IPS DF 4.7 (cell line): Measurements from ENCODE around the gene TBC1D17.

ENCODE experiments used
- DNase-seq: peaks from one replicate; pipeline ENCODE4 v3.0.0-alpha.2; 2013; ENCODE audit warnings: low spot score; ENCODE audit errors: extremely low read depth

The TBC1D17 gene

DNA sequence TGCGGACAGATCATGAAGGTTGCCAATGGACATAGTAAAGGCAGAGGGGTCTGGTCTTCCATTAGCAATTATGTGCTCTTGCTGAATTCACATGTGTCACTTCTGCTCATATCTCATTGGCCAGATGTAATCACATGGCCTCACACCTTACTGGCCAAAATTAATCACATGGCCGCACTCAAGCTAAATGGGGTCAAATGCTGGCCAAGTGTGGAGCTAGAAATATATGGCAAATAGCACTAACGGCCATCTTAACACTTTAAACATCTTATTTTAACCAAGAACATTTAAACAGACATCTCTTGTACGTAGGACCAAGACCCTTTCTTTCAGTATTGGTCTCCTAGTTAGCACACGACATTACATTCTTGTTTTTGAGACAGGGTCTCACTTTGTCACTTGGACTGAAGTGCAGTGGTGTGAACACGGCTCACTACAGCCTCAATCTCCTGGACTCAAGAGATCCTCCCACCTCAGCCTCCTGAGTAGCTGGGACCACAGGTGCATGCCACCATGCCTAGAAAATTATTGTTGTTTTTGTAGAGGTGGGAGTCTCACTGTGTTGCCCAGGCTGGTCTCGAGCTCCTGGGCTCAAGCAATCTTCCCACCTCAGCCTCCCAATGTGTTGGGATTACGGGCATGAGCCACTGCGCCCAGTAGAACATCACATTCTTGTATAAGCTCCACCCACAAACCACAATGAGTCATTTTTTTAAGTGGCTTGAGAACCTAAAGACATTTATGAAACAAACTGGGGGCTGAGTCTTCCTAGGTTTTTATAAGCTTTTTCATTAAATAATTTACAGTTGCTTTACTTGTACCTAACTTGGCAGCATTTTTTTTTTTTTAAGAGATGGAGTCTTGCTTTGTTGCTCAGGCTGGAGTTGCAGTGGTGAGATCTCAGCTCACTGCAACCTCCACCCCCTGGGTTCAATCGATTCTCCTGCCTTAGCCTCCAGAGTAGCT is 29.5 kb upstream of the TBC1D17 start:
- DNase-seq = no peak

DNA sequence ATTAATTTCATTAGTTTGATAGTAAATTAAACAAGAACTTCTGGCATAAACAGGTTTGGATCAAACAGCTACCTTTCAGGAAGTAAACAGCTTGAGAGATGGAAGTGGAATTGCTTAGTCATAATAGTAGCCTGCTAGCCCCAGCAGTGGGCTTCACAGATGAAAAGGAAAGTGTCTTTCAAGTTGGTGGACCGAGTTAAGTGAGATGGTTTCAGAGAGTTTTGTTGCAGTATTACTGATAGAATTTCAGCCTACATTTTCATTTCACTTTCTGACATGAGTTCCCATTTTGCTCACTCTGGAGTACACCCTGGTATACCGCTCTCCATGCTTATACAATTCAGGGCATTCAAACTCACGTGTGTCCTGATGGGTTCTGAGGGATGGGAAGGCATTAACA is 28.6 kb upstream of the TBC1D17 start:
- DNase-seq = no peak

DNA sequence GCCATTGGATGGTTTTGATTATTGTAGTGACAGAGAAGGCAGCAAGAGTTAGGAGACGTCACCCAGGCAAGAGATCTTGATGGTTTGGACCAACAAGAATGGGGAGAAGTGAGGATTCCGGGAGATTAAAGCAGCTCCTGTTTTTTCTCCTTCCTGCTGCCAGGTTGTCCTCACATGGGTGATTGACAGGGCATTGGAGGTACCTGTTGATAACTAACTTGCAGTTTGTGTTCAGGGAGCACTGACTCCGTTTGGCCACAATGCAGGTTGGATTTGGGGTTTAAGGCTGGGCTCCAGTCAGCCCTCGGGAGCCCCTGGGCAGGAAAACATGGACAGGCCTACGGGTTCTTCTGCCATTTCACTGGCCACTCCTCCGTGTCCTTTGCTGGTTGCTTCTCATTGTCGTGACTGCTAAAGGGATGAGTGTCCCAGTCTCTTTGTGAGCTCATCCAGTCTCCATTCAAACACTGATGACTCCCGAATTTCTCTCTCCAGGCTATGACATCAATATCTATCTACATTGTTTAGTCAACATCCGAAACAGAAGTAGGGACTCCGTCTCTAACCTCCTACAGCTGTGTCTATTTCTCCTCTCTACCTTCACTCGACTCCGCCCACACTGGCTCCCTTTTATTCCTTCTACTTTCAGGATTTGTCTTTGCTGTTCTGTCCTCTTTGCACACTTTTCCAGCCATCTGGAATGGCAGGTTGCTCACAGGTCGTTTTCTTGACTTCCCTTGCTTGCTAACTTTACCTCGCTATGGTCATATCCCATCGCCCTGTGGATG is 27.9 kb upstream of the TBC1D17 start:
- DNase-seq = no peak

DNA sequence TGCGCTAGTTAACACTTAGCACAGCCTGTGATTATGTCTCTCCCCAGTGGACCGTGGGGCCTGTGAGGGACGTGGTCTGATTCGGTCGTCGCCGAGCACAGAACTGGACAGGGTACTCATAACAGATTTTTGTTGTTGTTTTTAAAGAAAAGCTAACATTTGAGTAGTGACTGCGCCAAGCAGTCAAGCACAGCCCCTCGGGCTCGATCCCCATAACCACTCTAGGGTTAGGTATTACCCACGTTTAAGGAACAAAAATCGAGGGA is 27.3 kb upstream of the TBC1D17 start:
- no peak for DNase-seq

DNA sequence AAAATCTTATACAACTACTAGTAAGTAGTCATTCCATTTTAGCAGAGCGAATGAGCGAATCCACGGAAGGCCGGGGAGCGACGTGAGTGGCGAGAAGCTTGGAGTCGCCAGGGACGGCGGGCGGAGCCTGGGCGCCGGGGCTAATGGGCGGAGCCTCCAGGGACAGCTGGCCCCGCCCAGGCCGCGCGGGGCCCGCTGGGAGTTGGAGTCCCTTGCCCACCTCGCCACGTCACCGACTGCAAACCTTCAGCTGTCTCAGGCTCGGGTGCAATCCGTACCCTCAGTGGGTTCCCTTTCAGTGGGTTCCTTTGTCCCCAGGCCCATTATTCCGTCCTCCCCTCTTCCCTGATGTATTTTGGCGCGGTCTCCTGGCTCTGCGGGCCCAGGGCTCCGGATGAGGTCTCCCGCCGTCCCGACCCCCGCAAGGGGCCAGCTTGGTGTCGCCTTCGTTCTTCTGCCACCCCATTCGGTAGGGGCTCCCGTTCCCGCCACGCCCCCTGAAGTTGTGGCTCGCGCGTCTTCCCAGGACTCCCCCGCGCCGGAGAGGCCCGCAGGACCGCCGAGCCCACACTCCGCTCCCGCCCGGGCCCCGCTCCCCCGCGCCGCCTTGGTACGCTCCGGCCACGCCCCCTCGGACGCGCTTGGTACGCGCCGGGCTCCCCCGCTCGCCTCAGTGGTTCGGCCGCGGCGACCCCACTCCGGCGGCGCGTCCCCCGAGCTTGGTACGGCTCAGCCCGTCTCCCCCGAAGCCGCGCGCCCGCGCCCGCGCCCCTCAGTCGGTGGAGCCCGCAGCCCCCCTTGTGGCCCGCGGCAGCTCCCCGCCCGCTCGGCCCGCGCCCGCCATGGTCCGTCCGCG is 26.8 kb upstream of the TBC1D17 start, which contains the start of gene PTOV1:
TSS of gene PTOV1 (plus strand) at position 673 of the 856 bp plus-strand sequence.
- peak; percentile 49 for DNase-seq

DNA sequence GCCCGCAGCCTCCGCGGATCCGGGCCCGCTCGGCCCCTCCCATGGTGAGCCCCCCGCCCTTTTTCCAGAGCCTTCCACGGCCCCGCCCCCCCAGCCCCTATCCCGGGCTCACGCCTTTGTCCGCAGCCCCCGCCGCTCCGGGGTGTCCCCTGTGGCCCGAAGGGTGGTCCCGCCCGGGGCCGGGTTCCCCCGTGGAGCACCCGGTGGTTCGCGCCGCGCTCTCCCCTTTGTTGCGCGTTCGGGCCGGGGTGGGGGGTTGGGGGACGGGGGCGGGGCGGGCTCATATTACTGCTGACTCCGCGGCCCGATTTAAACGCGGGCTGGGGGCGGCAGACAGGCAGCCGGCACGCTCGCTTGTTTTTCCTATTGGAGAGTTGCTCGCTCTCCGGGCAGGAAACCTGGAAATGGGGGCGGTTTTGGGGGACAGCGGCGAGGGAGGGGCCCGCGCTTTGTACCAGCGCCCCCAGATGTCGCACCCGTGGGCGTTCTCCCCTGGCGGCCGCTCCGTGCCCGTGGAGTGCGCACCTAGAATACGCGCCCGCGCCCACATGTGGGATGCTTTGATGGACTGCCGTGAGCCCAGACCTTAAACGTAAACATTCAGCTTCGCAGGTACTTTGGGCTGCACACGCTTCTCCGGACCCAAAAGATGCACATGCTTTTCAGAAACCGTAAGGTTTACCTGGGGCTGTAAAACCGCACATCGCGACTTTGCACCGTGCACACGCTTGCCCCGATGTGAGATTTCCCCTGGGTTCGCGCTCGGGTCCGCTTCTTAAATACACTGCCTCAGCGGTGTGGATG is 25.8 kb upstream of the TBC1D17 start:
- no peak for DNase-seq

DNA sequence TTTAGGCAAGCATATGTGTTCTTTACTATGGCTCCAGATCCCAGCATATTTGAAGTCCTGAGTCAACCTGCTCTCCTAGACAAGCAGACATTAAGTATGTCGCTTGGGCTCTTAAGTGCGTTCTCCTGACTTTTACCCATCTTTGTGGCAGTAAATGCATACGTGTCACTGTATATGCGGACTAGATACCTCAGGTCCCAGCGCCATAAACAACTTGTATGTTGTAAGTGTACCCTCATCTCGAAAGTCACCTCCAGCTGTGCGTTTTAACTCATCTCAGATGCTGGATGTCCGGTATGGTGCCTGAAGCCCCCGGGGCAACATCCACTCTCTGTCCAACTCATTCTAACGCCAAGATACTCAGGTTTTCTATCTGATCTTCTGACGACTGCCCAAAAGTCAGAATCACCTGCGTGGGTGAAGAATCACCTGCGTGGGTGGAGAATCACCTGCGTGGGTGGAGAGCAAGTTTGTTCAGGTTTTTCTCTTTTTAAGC is 24.8 kb upstream of the TBC1D17 start:
- DNase-seq = no peak

DNA sequence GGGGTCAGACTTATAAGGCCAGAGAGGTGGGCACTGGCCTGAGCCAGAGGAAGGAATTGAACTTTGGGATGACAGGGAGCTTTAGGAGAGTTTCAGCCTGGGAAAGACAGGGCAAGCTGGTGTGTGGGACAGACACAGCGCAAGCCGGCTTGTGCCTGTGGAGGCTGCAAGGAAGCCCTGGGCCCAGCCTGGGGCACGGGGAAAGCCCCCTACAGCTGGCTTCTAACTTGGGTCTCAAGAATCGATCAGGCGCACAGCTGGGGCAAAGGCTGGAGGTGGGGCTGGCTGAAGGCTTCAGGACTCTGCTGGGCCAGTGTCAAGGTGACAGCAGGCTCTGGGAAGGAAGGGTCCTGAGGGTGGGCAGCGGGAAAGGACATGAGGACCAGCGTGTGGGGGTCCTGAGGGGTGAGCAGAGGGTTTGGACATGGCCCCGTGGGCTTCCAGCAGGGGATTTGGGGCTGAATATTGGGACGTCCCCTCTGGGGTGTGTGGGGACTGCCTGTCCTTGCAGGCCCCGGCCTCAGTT is 23.6 kb upstream of the TBC1D17 start:
- DNase-seq = no peak

DNA sequence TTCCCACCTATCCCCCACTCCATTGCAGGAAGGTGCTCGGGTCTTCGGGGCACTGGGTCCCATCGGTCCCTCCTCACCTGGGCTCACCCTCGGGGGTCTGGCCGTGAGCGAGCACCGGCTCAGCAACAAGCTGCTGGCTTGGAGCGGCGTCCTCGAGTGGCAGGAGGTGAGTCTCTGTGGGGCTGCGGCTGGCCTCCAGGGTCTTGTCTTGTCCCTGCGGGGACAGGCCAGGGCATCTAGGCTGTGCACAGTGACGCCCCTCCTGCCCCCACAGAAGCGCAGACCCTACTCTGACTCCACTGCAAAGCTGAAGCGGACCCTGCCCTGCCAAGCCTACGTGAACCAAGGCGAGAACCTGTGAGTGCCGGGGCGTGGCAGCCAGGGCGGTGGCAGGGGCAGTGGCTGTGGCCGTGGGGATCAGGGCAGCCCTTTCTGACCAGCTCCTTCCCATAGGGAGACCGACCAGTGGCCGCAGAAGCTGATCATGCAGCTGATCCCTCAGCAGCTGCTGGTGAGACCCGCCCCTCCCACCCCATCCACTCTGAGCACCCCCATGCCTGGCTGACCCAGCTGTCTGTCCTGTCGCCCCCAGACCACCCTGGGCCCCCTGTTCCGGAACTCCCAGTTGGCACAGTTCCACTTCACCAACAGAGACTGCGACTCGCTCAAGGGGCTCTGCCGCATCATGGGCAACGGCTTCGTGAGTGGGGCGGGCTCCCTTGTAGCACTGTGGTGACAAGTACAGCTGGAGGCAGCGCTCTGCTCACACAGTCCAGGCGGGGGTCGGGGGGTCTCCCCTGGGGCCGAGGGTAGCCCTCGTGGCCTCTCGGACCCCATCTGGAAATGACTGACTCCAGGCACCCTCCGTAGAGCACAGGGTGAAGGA is 22.9 kb upstream of the TBC1D17 start:
- no peak for DNase-seq

DNA sequence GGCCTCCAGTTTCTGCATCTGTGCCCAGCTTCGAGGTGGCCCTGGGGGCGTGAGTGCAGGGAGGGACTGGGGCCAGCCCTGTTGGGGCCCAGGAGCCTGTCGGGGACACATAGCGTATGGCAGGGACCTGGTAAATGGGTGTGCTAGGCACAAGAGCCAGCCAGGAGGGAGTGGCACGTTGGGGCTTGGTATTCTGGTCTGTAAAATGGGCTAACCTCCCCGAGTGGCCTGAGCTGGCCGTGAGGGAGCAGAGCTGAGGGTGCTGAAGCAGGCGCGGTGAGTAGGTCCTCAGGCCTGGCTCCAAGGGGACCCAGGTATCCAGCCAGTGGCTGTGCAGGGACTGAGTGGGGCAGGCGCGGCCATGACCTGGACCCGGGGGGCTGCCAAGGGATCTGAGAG is 22.2 kb upstream of the TBC1D17 start:
- DNase-seq = no peak

DNA sequence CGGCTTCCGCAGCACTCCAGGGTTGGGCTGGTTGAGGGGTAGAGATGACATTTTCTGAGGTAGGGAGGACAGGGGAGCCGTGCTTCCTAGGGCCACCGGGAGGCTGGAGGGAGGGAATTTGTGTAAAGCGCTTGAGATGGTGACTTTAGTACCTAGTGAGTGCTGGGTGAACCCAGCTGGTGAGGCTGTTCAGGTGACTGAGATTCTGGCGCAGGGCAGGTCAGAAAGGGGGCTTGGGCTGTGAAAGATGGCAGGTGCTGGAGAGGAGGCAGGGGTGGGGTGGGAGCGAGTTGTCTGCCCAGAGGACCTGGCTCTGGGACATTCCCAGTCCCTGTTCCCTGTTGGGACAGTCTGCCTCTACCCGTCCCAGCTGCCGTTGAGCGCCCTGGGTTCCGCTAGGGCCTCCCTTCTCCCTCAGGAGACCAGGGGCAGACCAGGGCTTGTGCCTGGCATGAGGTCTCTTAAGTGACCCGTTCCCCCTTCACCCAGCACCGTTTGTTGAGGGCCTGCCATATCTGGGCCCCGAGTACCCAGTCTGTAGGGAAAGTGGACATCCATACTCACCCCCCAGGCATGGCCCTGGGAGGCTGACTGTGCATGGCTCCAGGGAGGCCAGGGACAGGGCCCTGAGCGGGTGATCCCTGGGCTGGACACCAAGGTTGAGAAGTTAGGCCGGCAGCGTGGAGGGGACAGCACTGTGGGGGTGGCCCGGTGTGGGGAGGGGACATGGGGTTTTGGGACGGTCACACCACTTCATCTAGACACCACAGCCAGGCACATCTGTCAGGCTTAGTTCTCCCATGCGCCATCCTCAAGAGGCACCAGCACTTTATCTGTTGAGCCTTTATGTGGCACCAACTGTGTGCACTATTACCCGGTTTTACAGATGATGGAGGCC is 21.6 kb upstream of the TBC1D17 start:
- no peak for DNase-seq

DNA sequence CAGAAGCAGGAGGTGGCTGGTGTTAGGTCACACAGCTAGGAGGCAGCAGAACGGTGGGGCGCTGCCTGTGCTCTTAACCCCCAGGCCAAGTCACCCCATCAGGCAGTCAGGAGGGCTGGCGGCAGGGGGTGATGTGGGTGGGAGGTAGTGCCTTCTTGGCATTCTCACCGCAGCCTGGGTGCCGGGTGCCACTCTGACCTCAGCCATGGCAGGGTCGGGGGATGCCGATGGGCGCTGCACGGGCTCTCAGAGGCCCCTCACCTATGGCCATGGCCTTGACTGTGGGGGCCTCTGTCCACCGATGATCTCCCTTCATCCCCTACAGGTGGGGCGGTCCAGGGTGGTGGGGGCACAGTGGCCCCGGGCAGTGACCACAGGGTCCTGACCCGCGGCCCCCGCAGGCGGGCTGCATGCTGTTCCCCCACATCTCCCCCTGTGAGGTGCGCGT is 20.9 kb upstream of the TBC1D17 start:
- DNase-seq = no peak

DNA sequence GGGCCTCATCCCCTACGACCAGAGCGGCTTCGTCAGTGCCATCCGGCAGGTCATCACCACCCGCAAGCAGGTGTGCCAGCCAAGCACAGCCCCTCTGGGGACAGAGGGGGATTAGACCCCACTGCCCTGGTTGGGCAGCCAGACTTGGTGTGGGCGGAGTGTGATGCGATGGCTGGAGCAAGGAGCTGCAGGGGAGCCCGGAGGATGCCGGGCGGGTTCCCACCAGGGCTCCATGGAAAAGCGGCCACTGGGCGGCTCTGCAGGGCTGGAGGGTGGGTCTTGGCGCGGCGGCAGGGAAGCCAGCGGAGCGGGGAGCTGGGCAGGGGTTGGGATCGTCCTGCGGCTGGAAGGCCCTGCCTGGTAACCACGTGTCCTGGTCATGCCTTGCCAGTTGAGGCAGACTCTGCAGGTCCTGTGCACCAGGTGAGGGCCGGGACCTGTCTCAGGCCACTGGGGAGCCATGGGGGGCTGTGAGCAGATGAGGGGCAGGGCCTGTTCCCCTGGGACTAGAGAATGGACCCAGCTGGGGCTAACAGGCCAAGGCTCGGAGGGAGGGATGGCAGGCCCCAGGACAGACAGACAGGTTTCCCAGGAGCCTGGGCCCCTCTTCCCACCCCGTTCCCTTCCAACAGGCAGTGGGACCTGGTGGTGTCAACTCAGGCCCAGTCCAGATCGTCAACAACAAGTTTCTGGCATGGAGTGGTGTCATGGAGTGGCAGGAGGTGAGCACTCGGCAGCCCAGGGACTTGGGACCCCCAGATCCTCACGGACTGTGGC is 20.3 kb upstream of the TBC1D17 start:
- DNase-seq = no peak

DNA sequence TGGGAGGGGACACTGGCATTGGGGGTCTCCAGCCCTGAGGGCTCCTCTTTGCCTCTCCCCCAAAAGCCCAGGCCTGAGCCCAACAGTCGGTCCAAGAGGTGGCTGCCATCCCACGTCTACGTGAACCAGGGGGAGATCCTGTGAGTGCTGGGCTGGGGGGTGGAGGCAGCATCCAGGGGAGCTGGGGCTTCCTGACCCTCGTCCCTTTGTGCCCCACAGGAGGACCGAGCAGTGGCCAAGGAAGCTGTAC is 19.7 kb upstream of the TBC1D17 start:
- no peak for DNase-seq

DNA sequence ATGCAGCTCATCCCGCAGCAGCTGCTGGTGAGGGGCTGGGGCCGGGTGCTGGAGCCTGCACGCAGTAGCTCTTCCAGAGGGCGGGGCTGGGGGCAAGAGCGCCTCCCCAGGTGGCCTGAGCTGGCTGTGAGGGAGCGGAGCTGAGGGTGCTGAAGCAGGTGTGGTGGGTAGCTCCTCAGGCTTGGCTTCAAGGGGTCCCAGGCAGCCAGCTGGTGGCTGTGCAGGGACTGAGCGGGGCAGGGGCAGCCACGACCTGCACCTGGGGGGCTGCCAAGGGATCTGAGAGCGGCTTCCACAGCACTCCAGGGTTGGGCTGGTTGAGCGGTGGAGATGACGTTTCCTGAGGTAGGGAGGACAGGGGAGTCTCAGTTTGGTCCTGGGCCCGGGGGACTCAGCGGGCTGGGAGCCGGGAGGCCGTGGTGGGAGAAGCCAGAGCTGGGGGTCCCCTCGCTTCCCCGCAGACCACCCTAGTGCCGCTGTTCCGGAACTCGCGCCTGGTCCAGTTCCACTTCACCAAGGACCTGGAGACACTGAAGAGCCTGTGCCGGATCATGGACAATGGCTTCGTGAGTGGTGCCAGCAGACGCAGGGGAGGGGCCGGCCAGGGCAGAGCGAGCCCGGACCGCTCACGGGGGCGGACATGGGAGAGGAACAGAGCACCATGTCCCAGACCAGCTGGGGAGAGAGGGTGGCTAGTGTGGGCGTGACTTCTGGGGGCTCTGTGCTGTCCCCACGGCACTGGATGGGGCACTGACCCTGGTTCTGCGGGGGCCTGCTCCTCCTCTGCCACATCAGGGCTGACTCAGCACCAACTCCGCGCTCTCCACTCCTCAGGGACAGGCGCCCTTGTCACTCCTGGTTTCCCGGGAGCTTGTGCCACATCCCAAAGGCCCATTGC is 19.2 kb upstream of the TBC1D17 start:
- DNase-seq = no peak

DNA sequence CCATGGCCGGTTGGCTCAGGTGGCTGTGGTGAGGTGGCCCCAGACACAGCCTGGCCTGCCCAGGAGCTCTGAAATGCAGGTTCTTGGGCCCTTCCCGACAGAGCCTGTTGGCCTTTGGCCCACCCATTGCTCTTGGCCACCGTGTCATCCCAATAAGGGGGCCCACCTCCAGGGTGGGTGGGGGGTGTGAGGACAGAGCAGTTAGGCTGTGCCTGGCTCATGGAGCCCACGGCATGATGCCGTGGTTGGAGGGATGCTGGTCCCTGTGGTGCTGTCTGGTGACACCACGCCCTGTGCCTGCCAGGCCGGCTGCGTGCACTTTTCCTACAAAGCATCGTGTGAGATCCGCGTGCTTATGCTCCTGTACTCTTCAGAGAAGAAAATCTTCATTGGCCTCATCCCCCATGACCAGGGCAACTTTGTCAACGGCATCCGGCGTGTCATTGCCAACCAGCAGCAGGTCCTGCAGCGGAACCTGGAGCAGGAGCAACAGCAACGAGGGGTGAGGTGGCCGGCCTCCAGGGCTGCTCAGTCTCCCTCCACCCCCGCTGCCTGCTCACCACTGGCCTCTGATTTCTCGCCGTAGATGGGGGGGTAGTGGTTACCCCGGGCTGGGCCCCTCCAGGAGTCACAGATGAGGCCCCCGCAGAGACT is 17.7 kb upstream of the TBC1D17 start:
- DNase-seq = no peak
